ENCODE measurements around the gene DDO. TPM values are rescaled to one million over a fixed set of nuclear protein-coding genes. Genes with fewer than 3 reads are reported as not detected.

DDO gene
- total RNA-seq, 1 experiment from 2014 or later: 3.5 TPM

- DNase-seq (ENCODE audit: low spot score): no peak
Measured at GRCh38 chr6:110342759-110343158, 72.6 kb downstream of the DDO start.

Other genes starting within 250 kb of the DDO start
- 13.2 and 15.7 TPM in 2 replicates for gene WASF1, start 235.9 kb downstream of the DDO start, total RNA-seq (2014; rRNA removed; shearing (Covaris generic))
- 18.5 and 19.3 TPM in 2 replicates for gene CDC40, start 235.1 kb downstream of the DDO start, total RNA-seq (2014; rRNA removed; shearing (Covaris generic))
- gene METTL24, start 57.2 kb downstream of the DDO start, total RNA-seq (2014; rRNA removed; shearing (Covaris generic)): not detected in 2 replicates
- not detected in 2 replicates for gene SLC22A16, start 61.0 kb upstream of the DDO start, total RNA-seq (2014; rRNA removed; shearing (Covaris generic))

Measured in A172 (cell line).